ENCODE results near the gene SDK1.

SDK1 gene

GRCh38 chr7:3301449-3301731 is 338 bp downstream of the SDK1 start:
- Histone ChIP-seq H3K4me1 (ENCODE audit: control insufficient read depth in 1 of 2, insufficient read depth in 1 of 2, low read depth in 1 of 2, low read length in 1 of 2) (peaks cover 14 to 19% of the 10 kb centered on the region in 2 experiments), H3K36me3 (no peaks in the 10 kb centered on the region), H3K9me3 (no peaks in the 10 kb centered on the region), H3K27ac (no peak overlapping the region), H3K4me3 (ENCODE audit: low read depth in 1 of 2, low read length in 1 of 2) (peak overlapping the region in 1 of 2 experiments; percentile 54), H3K27me3 (peaks cover 57% of the 10 kb centered on the region)
- TF ChIP-seq CTCF (IDR thresholded peaks at IDR 0.05) = no peak

GRCh38 chr7:3301831-3302618 is 973 bp downstream of the SDK1 start:
- H3K27me3 ChIP-seq = peaks cover 57% of the 10 kb centered on the region
- H3K4me1 ChIP-seq (ENCODE audit: control insufficient read depth in 1 of 2, insufficient read depth in 1 of 2, low read depth in 1 of 2, low read length in 1 of 2) = peaks cover 14 to 19% of the 10 kb centered on the region in 2 experiments
- H3K36me3 ChIP-seq = no peaks in the 10 kb centered on the region
- peak overlapping the region; percentile 43 to 51 for H3K4me3 ChIP-seq (ENCODE audit: low read depth in 1 of 2, low read length in 1 of 2)
- no peak overlapping the region for H3K27ac ChIP-seq
- H3K9me3 ChIP-seq = no peaks in the 10 kb centered on the region
- no peak for TF ChIP-seq CTCF (IDR thresholded peaks at IDR 0.05)

GRCh38 chr7:3302681-3303320 is 1.7 kb downstream of the SDK1 start:
- no peak overlapping the region for H3K27ac ChIP-seq
- no peak for TF ChIP-seq CTCF (IDR thresholded peaks at IDR 0.05)
- no peaks in the 10 kb centered on the region for H3K36me3 ChIP-seq
- H3K4me3 ChIP-seq (ENCODE audit: low read depth in 1 of 2, low read length in 1 of 2) = peak overlapping the region; percentile 43 to 51
- H3K4me1 ChIP-seq (ENCODE audit: control insufficient read depth in 1 of 2, insufficient read depth in 1 of 2, low read depth in 1 of 2, low read length in 1 of 2) = peaks cover 14 to 19% of the 10 kb centered on the region in 2 experiments
- peaks cover 57% of the 10 kb centered on the region for H3K27me3 ChIP-seq
- no peaks in the 10 kb centered on the region for H3K9me3 ChIP-seq

GRCh38 chr7:3304131-3304530 is 3.1 kb downstream of the SDK1 start:
- no peak overlapping the region for H3K27ac ChIP-seq
- H3K4me3 ChIP-seq (ENCODE audit: low read depth in 1 of 2, low read length in 1 of 2) = no peak overlapping the region
- H3K9me3 ChIP-seq = no peaks in the 10 kb centered on the region
- peaks cover 14 to 19% of the 10 kb centered on the region in 2 experiments for H3K4me1 ChIP-seq (ENCODE audit: control insufficient read depth in 1 of 2, insufficient read depth in 1 of 2, low read depth in 1 of 2, low read length in 1 of 2)
- H3K27me3 ChIP-seq = peaks cover 59% of the 10 kb centered on the region
- H3K36me3 ChIP-seq = no peaks in the 10 kb centered on the region
- no peak for TF ChIP-seq CTCF (IDR thresholded peaks at IDR 0.05)

- Histone ChIP-seq H3K36me3 (no peaks in the 10 kb centered on the region), H3K27ac (no peak overlapping the region), H3K4me3 (ENCODE audit: low read depth in 1 of 2, low read length in 1 of 2) (no peak overlapping the region), H3K9me3 (no peaks in the 10 kb centered on the region), H3K27me3 (peaks cover 34% of the 10 kb centered on the region), H3K4me1 (ENCODE audit: control insufficient read depth in 1 of 2, insufficient read depth in 1 of 2, low read depth in 1 of 2, low read length in 1 of 2) (no peaks in the 10 kb centered on the region)
- no peak for TF ChIP-seq CTCF (IDR thresholded peaks at IDR 0.05)
Measured at GRCh38 chr7:3307435-3307834, 6.4 kb downstream of the SDK1 start.
